HG02642 (cell line): Measurements from ENCODE around the gene PI16.
"Not testable (repeated sequence)": the region's sequence is repeated elsewhere in the genome, so short reads cannot be mapped to it uniquely, and the experiment has no call there.

Experiments used
- ATAC-seq: cut with Tn5 transposase; IDR thresholded peaks from one replicate; pipeline ENCODE4 v1.9.1; 2021; ENCODE audit warnings: mild to moderate bottlenecking; ENCODE audit not compliant: unreplicated experiment, poor library complexity

PI16 gene

GRCh38 chr6:36927691-36928546 lies 26.6 kb upstream of the PI16 start:
- no peak for ATAC-seq

GRCh38 chr6:36928547-36928918 lies 26.0 kb upstream of the PI16 start:
- no peak for ATAC-seq

- no peak for ATAC-seq
Observed at GRCh38 chr6:36929152-36929551, 25.4 kb upstream of the PI16 start.

- ATAC-seq: no peak
Observed at GRCh38 chr6:36929607-36930006, 24.9 kb upstream of the PI16 start.

GRCh38 chr6:36930483-36930882 lies 24.1 kb upstream of the PI16 start:
- ATAC-seq: no peak

GRCh38 chr6:36933102-36933501 lies 21.4 kb upstream of the PI16 start:
- ATAC-seq: no peak

GRCh38 chr6:36933519-36933918 lies 21.0 kb upstream of the PI16 start:
- no peak for ATAC-seq

GRCh38 chr6:36934901-36935300 lies 19.6 kb upstream of the PI16 start:
- ATAC-seq: no peak

GRCh38 chr6:36936824-36937223 lies 17.7 kb upstream of the PI16 start:
- ATAC-seq: no peak

GRCh38 chr6:36937896-36938295 lies 16.6 kb upstream of the PI16 start:
- ATAC-seq: no peak

GRCh38 chr6:36938536-36938935 lies 16.0 kb upstream of the PI16 start:
- ATAC-seq: no peak

GRCh38 chr6:36939005-36939404 lies 15.5 kb upstream of the PI16 start:
- ATAC-seq: not testable (repeated sequence)

GRCh38 chr6:36940027-36940426 lies 14.5 kb upstream of the PI16 start:
- no peak for ATAC-seq

GRCh38 chr6:36941561-36941960 lies 13.0 kb upstream of the PI16 start:
- ATAC-seq: not testable (repeated sequence)

GRCh38 chr6:36942329-36942728 lies 12.2 kb upstream of the PI16 start:
- not testable (repeated sequence) for ATAC-seq

- no peak for ATAC-seq
Observed at GRCh38 chr6:36944650-36945049, 9.9 kb upstream of the PI16 start.

GRCh38 chr6:36945301-36945700 lies 9.2 kb upstream of the PI16 start:
- ATAC-seq: no peak

- ATAC-seq: no peak
Observed at GRCh38 chr6:36946526-36946925, 8.0 kb upstream of the PI16 start.

- ATAC-seq: no peak
Observed at GRCh38 chr6:36947570-36948351, 6.8 kb upstream of the PI16 start.

- ATAC-seq: not testable (repeated sequence)
Observed at GRCh38 chr6:36949076-36949475, 5.5 kb upstream of the PI16 start.

- ATAC-seq: no peak
Observed at GRCh38 chr6:36949636-36950035, 4.9 kb upstream of the PI16 start.

GRCh38 chr6:36953931-36954261 lies 642 bp upstream of the PI16 start:
- no peak for ATAC-seq
